Esophagus squamous epithelium (tissue), 5 donors: ENCODE data around the gene CTSV. TPM values are rescaled to one million over a fixed set of nuclear protein-coding genes. Genes with fewer than 3 reads are reported as not detected.
A peak's percentile ranks its signal among the peaks of the same experiment; 100 is the strongest.
"Not testable (repeated sequence)": the region's sequence is repeated elsewhere in the genome, so short reads cannot be mapped to it uniquely, and the experiment has no call there.

Experiments
- DNase-seq: peaks from one replicate; lab custom pipeline; 2025; lab: John Stamatoyannopoulos, UW
- H3K27ac ChIP-seq, 4 donors: fragments of 200-600 bp; sonication (generic); one replicate each; pipeline ENCODE4 v1.5.1; 2016 to 2019; ENCODE audit warnings: mild to moderate bottlenecking in 1 of 4
- H3K27me3 ChIP-seq, 4 donors: fragments of 200-600 bp; sonication (generic); 1 replicate in 3 of 4; 2 replicates in 1 of 4; pipeline versions ENCODE4 v1.5.1 to v1.6.0; 2017 to 2021; ENCODE audit warnings: antibody characterized with exemption in 1 of 4
- H3K36me3 ChIP-seq, 3 donors: fragments of 200-600 bp; sonication (generic); one replicate each; pipeline ENCODE4 v1.5.1; 2016 to 2019
- H3K4me1 ChIP-seq, 3 donors: fragments of 200-600 bp; sonication (generic); one replicate each; pipeline ENCODE4 v1.5.1; 2017 to 2019
- H3K4me3 ChIP-seq, 4 donors: fragments of 200-600 bp; sonication (generic); 1 replicate in 3 of 4; 2 replicates in 1 of 4; pipeline ENCODE4 v1.5.1; 2016 to 2019; ENCODE audit warnings: mild to moderate bottlenecking in 2 of 4, moderate library complexity in 1 of 4
- H3K9me3 ChIP-seq, 3 donors: fragments of 200-600 bp; sonication (generic); one replicate each; pipeline ENCODE4 v1.5.1; 2016 to 2019
- CTCF ChIP-seq, 6 experiments: fragments of 450-650 bp in 4 of 6; fragments of 200-600 bp in 2 of 6; sonication (generic) in 2 of 6; IDR thresholded peaks; one replicate each; pipeline ENCODE4 v1.5.1; 2016 to 2019; ENCODE audit warnings: antibody characterized with exemption in 6 of 6, mild to moderate bottlenecking in 4 of 6, moderate library complexity in 4 of 6
- POLR2A ChIP-seq, 4 donors: fragments of 450-650 bp; IDR thresholded peaks; one replicate each; pipeline ENCODE4 v1.6.1; 2017; ENCODE audit warnings: antibody characterized with exemption in 4 of 4, mild to moderate bottlenecking in 4 of 4, moderate library complexity in 3 of 4
- WGBS, 2 donors: methylation state at CpG; one replicate each; pipeline ENCODE4 v1.1.5; 2018; 5-methylcytosine and 5-hydroxymethylcytosine counted together
- intact Hi-C: fragments of 100-400 bp; cut with DNase I; formaldehyde crosslinking; loops from one replicate; pipeline ENCODE4 v1.15.0; 2022
- total RNA-seq, 4 donors: library from RNA; depleted of rRNA; stranded (reverse); fragments of >200 nt; gene quantifications; one replicate each; pipeline ENCODE4 v1.1.0, GENCODE V29; 2016
- donor health status: DM: yes; HTN: yes; CAD: no.

Gene CTSV
- 10 to 100 TPM in 1 of 4 donors, 1 to 10 TPM in 3; 3.1 to 16.5 (median 6.8) TPM for total RNA-seq

- H3K9me3 ChIP-seq = peaks cover 0 to 3% (median 0%) of the 10 kb centered on the region in 3 donors
- H3K27ac ChIP-seq = peak within 1 kb of the TSS in 3 of 4 donors; percentile 60 to 65 (median 61)
- 0 to 3% methylated on average over 1 to 5 of the region's 80 CpGs for WGBS, 2 donors
- peaks cover 0 to 34% (median 4%) of the 10 kb centered on the region in 3 donors for H3K4me1 ChIP-seq
- TF ChIP-seq CTCF (IDR thresholded peaks at IDR 0.05) = no peak
- peak in 2 of 4 donors; percentile 30 to 58 for TF ChIP-seq POLR2A (IDR thresholded peaks at IDR 0.05)
- H3K27me3 ChIP-seq = peaks cover 0 to 57% (median 0%) of the 10 kb centered on the region in 4 donors
- peak; percentile 34 for DNase-seq
- intact Hi-C loops = no loop called here
- no peaks in the 10 kb centered on the region for H3K36me3 ChIP-seq
- peak within 1 kb of the TSS; percentile 52 to 71 (median 58) for H3K4me3 ChIP-seq
These were observed at the start of gene CTSV for GRCh38 chr9:97038611-97039513. Gene CTSV, minus strand, starts transcription at chr9:97039142. Its CDS starts 1,099 bp downstream, at chr9:97038043.

GRCh38 chr9:97087668-97088215 is 48.8 kb upstream of the CTSV start:
- H3K27ac ChIP-seq, H3K4me1 ChIP-seq, intact Hi-C loops, H3K36me3 ChIP-seq, DNase-seq, H3K4me3 ChIP-seq, H3K9me3 ChIP-seq: not testable (repeated sequence)
- 58 to 74% methylated on average over 3 of the region's 3 CpGs for WGBS, 2 donors
- peaks cover 0 to 29% (median 0%) of the 10 kb centered on the region in 4 donors for H3K27me3 ChIP-seq

GRCh38 chr9:97084562-97084991 is 45.6 kb upstream of the CTSV start:
- peaks cover 0 to 43% (median 0%) of the 10 kb centered on the region in 4 donors for H3K27me3 ChIP-seq
- intact Hi-C loops, H3K4me3 ChIP-seq, DNase-seq, H3K27ac ChIP-seq, H3K36me3 ChIP-seq, H3K4me1 ChIP-seq, H3K9me3 ChIP-seq: not testable (repeated sequence)
- WGBS, 2 donors = 71 to 84% methylated on average over 6 of the region's 6 CpGs

GRCh38 chr9:97078362-97078761 is 39.4 kb upstream of the CTSV start:
- Histone ChIP-seq H3K36me3 (no peaks in the 10 kb centered on the region), H3K4me3 (no peak overlapping the region), H3K4me1 (peaks cover 0 to 9% (median 6%) of the 10 kb centered on the region in 3 donors), H3K27me3 (peaks cover 0 to 73% (median 2%) of the 10 kb centered on the region in 4 donors), H3K9me3 (peaks cover 0 to 5% (median 5%) of the 10 kb centered on the region in 3 donors), H3K27ac (no peak overlapping the region)
- intact Hi-C loops = no loop called here
- TF ChIP-seq POLR2A (IDR thresholded peaks at IDR 0.05) = no peak
- no peak for DNase-seq
- WGBS, 2 donors = 60% methylated on average over 2 of the region's 25 CpGs; no CpG with 5 or more reads in 1 of the 2 donors

- Histone ChIP-seq H3K36me3 (no peaks in the 10 kb centered on the region), H3K4me1 (peaks cover 0 to 9% (median 6%) of the 10 kb centered on the region in 3 donors), H3K27ac (no peak overlapping the region), H3K27me3 (peaks cover 0 to 80% (median 2%) of the 10 kb centered on the region in 4 donors), H3K4me3 (peak overlapping the region in 1 of 4 donors; percentile 42), H3K9me3 (peaks cover 0 to under 1% (median under 1%) of the 10 kb centered on the region in 3 donors)
- no peak for DNase-seq
- intact Hi-C loops = no loop called here
- TF ChIP-seq CTCF (IDR thresholded peaks at IDR 0.05) (no peak), POLR2A (IDR thresholded peaks at IDR 0.05) (no peak)
- 77% methylated on average over 9 to 17 of the region's 37 CpGs for WGBS, 2 donors
These were observed 38.7 kb upstream of the CTSV start for GRCh38 chr9:97077452-97078295.

- 23% methylated on average over 26 of the region's 56 CpGs; no CpG with 5 or more reads in 1 of the 2 donors for WGBS, 2 donors
- Histone ChIP-seq H3K4me3 (peak overlapping the region in 2 of 4 donors; percentile 4 to 42), H3K27me3 (peaks cover 0 to 87% (median 2%) of the 10 kb centered on the region in 4 donors)
- H3K27ac ChIP-seq, H3K4me1 ChIP-seq, intact Hi-C loops, DNase-seq, H3K36me3 ChIP-seq, H3K9me3 ChIP-seq: not testable (repeated sequence)
These were observed 37.9 kb upstream of the CTSV start for GRCh38 chr9:97076731-97077451.
